GM04504 (cell line): ENCODE results near the gene CABP4.
A peak's percentile ranks its signal among the peaks of the same experiment; 100 is the strongest.

Source experiments
- DNase-seq: peaks from one replicate; pipeline ENCODE4 v3.0.0-alpha.2; 2012; ENCODE audit warnings: low read depth

Gene CABP4

DNA sequence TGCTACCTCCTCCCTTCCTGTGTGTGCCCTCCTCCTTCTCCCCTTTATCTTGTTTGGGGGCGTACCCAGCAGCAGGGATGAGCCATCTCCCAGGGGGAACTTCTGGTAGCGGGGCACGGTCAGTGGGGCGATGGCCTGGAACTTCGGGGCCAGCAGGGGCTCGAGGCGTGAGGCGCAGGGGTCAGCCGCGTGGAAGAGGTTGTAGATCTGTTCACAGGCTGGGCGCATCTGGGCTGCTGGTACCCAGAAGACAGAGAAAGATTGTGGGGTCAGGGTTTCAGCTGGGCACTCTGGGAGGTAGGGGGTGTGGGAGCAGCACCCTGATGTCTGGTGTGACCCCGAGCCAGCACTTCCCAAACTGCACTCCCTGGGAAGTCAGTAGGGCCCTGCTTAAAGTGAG lies 41.0 kb downstream of the CABP4 start:
- DNase-seq: no peak

DNA sequence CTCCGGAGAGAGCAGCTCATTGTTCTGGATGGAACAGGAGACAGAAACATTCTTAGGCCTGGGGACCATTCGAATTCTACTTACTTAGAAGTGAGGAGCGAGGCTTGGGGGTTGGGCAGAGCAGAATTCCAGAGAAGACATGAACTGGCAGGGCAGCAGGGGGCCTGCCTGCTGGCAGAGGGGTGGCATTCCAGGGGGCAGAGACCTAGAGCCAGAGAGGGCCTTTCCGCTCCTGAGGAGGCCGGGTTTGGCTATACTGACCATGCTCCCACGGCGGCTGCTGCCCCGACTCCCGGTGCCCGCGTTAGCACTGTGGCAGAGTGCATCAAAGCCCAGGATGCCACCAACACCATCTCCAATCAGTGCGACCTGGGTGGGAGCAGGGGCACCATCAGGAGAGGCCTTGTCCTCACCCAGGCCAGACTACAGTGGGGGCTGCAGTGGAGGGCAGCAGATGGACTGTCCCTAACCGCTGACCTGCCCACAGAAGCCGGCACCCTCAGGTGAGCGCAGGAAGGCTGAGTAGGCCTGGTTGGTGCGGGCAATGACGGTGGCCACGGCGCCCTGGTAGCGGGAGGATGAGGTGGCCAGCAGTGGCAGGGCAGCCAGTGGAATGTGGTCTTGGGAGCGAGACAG lies 42.6 kb downstream of the CABP4 start:
- no peak for DNase-seq

DNA sequence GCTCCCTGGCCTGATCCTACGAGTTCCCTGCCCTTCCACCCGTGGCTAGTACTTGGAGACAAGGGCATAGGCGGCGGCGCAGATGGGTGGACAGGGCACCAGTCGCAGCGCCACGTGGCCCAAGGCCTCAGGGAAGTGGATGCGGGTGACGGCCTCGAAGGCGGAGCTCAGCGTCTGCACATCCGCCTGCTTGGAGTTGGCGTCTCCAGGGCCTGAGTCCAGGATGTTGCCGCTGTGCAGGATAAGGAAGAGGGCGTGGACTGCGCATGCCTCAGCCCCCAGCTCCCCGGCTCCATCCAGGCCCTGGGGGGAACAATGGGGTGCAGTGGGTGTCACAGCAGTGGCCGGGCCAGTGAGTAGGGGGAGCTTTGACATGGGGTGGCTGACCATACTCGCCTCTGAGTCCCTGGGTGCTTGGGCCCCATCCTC lies 43.4 kb downstream of the CABP4 start:
- no peak for DNase-seq

DNA sequence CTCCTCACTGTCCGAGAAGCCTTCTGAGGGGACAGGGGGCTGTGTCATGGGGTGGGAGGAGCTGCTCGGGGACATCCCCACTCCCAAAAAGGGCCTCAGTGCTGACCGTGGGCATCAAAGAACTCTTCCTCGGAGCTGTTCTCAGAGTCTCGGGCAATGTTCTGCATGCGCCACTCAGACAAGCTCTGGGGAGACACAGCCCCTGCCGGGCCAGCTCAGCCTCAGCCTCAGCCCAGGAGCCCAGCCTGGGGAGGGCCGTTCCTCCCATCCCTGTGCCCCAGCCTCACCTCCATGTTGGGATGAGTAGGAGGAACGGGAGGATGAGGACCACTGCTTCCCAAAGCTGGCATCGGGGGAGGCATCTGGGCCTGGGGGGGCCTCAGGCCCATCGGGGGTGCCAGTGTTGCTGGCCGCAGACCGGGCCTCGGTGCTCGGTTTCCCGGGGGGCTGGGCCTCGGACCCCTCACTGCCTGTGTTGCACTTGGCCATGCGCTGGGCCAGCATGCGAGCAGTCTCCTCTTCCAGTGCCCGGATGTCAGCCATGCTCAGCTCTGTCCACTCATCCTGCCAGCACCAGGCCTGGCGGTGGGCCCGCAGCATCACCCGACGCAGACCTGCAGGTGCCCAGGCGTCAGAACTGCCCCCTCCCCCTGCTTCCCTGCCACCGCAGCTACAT lies 44.8 kb downstream of the CABP4 start:
- DNase-seq: no peak

DNA sequence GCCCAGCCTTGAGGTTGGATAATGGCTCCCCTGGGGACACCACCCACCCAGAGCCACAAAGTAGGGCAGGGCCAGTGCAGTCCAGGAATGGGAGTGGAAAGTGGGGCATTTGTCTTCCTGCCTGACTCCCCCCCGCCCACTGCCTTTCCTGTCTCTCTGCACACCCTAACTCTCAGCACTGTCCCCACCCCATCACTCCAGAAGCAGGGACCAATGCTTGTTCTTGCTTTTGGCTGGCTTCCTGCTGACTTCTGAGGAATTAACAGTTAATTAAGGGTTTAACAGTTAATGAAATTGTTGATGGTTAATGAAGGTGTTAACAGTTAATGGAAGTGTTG lies 45.3 kb downstream of the CABP4 start:
- no peak for DNase-seq

DNA sequence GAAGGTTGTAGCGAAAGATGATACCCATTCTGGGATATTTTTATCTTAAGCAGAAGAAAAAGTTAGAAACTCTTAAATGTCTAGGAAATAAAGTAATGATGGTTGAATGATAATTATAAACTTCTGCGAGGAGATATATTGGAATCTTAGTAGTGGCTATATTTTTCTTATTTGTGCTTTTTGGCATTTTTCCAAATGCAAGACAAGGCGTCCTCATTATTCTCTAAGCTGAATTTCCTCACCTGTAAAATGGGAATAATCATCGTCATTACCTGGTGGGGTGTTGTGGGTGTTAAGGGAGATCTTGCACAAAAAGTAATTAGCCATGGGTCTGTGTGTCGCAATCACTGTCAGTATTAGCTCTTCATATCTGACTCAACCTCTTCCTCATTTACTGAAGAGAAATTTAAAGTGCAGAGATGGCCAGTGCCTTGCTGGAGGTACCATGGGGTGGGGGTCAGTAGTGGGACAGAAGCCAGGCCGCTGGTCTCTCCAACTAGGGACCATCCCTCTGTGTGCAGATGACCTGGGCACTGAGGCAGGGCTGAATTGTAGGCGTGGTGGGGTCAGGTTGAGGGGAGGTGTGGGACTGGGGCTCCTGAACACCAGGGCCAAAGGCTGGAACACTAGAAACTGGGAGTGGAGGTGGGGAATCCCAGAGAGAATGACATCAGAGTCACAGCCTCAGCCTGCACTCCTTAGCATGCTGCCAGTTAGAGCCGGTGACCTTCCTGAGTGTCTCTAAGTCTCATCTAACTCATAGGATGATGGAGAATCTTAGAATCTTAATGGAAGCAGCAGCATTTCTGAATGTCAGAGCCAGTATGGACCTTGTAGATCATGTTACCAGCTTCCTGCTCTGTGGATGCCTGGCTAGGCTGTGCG lies 45.9 kb downstream of the CABP4 start:
- DNase-seq: no peak

DNA sequence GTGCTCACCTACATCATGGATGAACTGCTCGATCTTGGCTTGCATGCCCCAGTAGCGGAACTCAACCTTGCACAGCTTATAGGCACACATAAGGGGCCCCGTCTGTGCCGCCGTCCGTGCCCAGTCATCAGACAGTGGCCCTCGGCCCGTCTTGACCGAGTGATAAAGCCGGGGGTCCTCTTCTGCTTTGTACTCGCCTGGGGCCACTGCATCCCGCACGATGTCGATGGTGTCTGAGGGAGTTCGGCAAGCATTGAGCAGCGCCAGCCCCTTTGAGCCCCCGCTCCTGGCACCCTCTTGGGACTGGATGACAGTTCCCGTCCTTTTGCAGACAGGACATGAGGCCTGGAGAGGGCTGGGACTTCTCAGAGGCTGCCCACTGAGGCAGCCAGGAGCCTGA lies 46.7 kb downstream of the CABP4 start:
- DNase-seq: no peak

DNA sequence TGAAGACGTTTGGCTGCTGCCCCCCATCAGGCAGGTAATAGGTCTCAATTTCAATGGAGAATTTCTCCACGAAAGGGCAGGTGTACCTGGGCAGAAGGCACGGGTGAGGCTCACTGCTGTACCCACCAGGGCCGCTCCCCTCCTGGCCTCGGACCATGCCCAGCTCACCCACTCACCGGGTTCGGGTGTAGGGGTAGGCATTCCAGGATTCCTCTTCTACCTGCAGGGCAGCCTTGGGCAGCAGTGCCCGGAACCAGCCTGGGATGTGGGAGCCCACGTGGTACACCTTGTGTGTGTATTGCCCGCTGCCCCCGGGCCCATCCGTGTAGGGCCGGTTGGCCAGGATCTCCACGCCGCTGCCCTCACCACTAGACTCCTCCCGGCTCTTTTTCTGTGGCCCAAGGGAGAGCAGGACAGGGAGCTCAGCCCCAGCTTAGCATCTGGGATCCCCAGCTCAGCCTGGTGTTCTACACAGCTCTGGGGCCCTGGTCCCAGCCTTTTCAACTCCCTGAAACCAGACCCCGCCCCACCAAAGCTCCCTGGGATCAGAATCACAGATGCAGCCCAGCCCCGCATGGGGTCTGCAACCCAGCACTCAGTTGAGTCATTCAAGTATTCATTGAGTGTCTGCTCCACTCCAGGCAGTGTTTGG lies 47.3 kb downstream of the CABP4 start:
- no peak for DNase-seq

DNA sequence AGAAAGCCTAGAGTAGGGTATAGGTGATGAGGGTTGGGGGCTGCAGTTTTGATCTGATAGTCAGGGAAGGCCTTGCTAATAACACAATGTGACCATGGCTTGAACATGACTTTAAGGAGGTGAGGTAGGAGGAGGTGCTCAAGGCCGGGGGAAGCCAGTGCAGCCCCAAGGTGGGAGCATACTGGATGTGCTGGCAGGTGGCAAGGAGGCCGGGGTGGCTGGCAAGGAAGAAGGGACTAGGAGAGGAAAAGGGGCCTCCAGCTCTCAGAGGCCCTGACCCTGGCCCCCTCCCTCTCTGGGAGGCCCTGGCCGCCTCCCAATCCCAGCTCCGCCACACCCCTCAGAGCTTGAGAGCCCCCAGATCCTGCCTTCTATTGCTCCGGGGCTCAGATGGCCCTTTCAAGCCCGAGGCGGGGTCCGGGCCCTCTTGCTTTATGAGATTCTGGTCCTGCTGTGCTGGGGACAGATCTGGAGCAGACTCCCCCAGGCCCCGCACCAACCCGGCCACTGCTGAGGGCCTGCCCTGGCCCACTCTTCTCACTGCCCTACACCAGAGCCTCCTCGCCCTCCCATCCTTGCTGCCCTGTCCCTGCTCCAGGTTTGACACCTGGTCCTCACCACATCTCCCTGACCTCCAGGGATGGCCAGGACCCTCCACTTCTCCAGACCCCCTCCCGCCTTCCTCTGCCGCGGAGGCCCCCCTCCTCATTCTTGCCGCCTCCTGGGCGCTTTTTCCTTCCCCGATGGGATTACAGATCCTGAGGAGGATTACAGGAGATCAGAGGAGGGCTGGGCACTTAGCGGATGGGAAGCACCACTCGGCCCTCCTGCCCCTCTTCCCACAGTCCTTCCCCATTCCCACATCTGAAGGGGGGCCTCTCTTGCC lies 48.2 kb downstream of the CABP4 start:
- DNase-seq: no peak

DNA sequence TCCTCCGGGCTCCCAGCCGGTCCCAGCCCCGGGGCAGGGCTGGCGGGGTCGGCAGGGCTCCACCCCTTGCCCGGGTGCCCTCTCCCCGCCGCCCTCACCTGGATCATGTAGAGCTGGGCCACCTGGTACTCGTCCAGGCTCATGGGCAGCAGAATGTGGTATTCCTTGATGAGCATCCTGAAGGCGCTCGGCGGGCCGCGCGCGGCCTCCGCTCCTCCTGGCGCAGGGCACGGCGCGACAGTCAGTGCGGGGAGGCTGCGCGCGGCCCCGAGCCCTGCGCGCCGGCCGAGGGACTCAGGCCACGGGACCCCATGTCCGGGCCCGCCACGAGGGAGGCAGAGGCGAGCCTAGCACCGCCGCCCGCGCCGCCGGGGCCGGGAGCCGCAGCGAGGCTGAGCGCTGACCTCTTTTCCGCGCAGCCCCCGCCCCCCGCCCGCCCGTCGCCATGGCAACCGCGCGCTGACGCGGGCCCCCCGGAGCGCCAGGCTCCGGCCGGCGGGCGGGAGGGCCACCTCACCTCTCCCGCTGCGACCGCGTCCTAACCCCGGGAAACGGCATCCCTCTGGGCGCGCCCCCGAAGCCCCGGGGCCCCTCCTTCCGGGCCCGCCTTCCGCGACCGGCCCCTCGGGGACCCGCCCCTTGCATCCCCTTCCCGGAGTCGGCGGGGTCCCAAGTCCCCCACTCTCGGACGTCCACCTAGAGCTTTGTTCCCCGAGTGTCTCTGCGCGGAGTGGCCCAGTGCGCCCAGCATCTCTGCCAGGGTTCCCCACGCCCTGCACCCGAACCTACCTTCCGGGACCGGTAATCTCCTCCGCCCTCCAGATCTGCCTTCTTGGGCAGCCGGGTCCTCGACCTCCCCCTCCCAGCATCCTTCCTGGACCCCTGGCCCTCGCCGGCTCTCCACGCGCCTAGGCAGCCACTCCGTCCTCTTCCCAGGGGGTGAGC lies 49.1 kb downstream of the CABP4 start:
- no peak for DNase-seq

DNA sequence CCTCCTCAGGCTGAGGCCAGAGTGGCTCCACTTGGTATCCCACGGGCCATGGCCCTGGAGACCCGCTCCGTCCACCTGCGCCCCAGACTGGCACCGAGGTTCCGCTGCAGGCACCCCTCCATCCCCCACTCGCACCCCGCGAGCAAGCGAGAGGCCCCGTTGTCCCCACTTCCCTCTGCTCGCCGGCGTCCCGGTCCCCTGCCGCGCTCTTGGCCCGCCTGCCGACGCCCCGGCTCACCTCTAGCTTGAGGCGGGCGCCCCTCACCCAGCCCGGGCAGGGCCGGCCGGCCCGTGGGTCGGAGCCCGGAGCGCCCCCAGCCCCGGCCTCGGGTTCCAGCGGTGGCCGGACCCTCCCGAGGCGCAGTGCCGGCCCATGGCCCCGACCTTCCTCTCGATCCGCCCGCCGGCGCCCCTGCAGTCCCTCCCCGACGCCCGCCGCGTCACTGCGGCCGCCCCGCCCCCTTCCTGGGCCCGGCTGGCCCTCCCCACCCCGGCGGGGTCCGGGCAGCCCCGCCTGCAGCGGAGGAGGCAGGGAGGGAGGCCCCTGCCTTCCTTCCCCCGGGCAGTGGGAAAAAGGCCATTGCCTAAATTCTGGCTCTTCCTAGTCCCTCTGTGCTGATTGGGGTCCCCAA lies 49.9 kb downstream of the CABP4 start, which contains the start of gene PITPNM1:
Gene PITPNM1, minus strand, starts transcription at position 414 of the 632 bp plus-strand sequence. CDS start 1,183 bp downstream, outside the sequence.
- no peak for DNase-seq

DNA sequence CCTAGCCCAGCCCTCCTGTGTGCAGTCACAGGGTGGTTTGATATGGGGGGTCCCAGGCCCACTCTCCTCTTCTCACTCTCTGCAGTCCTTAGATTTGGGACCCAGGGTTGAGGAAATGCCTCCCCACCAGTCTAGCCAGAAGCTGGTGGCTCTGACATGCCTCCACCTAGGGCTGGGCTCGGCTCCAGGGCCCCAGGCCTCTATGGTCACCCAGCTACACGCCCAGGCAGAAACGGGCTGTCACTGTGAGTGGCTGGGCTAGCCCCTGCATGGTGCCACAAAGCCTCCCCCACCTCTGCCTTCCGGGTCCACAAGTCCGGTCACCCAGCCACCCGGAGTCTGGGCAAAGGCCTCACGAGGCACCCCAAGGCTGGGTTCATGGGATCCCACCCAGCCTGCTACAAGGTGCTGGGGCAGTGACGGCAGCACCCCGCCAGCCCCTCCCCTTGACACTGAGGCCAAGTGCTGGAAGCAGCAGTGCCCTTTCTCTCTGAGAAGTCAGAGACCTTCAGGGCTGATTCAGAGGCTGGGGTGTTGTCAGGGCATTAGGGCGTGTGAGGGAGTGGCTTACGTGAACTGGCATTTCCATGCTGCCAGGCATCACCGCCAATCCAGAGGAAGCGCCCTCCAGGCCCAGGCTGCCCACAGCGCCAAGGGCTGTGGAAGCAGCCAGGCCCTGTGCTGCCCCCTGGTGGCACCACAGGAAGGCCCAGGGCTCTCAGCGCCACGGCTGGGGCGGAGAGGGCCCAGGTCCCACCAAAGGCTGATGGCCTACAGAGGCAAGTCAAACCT lies 50.6 kb downstream of the CABP4 start:
- peak; percentile 71 for DNase-seq

DNA sequence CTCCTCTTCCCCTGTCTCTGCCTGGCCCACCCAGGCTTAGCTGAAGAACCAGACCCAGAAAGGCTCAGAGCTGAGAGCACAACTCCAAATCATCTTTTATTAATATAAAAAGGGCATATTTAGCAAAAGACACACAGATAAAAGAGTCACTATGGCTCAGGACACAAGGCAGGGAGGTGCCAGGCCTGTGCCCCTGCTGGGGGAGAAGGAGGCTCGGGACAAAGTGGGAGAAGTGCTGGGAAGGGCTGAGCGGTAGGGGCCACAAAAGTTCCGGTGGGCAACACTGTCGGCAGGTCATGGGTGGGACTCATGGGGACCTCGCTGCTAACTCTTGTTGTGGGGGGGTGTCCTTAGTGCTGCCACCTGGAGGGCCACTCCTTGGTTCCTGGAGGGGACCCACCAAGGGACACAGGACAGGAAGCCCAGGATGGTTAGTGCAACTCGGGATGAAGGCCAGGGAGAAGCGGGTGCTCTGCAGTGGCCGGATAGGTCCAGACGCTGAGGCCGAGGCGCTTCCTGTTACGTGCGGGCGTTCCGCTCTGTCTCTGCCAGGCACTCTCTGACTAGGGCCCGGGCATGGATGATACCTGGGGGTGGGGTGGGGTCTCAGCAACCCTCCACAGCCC lies 51.4 kb downstream of the CABP4 start:
- no peak for DNase-seq

DNA sequence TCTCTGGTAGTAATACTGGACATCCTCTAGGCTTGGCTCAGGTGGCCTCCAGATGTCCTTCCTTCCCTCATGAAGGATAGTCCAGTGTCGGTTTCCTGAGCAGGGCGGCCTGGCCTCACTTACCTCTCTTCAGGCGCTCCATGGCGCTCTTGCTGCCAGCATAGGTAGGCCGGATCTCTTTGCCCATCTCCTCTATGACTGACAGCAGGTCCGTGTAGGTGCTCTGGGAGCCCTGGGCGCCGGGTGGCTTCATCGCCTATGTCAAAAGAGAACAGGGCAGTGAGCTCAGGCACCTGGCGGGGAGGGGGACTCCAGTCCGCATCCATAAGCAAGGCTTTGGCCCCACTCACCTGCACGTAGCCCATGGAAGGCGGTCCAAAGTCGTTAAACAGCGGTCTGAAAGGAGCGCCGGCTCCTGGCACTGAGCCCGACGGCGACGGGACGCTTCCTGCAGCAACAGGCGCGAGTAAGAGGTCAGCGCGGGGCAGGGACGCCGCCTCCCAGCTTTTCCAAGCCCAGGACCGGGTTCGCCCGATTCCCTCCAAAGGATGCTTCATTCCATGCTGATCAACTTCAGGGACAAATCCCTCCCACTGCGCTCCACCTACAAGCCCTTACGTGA lies 52.2 kb downstream of the CABP4 start:
- DNase-seq: no peak

DNA sequence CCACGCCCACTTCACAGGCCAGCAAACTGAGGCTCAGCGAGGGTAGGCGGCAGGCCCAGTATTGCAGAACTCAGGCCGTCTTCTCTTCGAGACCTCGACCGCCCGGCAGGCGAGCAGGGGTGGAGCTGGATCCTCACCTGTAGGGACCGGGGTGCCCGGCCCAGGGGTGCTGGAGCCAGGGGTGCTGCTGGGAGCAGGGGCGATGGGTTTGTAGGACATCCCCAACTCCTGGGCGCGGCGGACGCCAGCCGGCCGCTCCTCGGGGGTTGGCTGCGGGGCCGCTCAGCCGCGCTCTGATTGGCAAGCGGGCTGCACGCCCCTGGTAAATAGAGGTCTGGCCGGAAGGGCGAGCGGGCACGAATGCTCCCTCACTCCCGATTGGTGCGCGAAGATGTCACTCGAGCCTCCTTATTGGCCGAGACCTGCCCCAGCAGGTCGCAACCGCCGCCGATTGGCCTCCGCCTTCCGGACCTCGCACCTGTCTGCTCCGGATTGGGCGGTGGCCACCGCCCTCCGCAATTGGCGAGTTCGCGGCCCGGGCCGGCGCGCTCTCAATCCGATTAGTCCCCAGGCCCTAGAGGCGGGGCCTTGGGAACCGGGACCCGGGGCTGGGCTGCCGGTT lies 52.8 kb downstream of the CABP4 start, which contains the start of gene CDK2AP2:
Gene CDK2AP2, minus strand, starts transcription at position 299 of the 622 bp plus-strand sequence. Its CDS starts 80 bp downstream, at position 219.
- peak; percentile 99 for DNase-seq

DNA sequence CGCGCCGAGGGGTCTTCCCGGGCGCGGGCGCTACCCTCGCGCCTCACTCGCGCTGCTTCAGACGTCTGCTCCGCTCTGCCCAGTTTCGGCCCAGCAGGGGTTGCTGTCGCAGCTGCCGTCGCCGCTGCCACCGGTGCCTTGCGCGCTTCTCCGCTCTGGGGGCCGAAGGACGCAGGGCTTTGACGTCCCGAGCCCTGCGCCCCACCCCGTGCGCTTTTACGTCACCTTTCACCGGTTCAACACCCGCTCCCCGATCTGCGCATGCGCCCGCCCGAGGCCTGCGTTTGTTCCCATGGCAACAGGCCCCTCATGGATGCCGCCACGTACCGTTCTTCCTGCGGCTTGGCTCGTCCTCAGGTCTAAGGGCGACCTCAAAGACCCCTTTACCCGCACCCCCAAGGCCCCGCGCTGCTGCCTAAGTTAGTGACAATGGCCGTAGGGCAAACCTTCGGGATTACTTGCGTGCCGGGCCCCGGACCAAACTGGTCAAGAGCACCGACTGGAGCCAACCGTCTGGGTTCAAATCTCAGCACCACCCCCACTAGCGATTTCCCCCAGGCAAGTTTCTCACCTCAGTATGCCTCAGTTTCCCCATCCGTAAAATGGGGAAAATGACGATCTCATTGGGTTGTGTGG lies 53.5 kb downstream of the CABP4 start:
- peak; percentile 91 for DNase-seq

DNA sequence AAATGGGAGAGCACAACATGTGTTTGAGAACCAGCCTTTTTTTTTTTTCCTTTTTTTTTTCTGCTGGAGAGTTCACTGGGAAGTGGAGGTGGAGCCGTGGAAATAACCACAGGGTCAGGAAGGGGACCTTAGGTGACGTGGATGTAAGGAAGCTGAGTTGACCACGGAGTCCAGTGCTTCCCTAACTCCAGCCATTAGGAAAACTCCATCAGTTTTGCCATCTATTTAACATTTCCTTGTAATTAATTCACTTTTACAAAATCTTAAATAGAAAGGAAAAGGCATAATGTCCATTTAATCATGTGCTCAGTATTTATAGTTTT lies 54.8 kb downstream of the CABP4 start:
- DNase-seq: no peak
